HG03432 (cell line): ENCODE data around the gene GRB10.

Experiments used
- ATAC-seq: cut with Tn5 transposase; IDR thresholded peaks from one replicate; pipeline ENCODE4 v1.9.1; 2021; ENCODE audit warnings: mild to moderate bottlenecking, moderate library complexity; ENCODE audit not compliant: unreplicated experiment

The GRB10 gene

GRCh38 chr7:50803359-50804337 is 21.0 kb upstream of the GRB10 start:
- ATAC-seq: no peak

GRCh38 chr7:50801907-50802306 is 19.2 kb upstream of the GRB10 start:
- ATAC-seq: no peak

- no peak for ATAC-seq
These were observed 17.2 kb upstream of the GRB10 start for GRCh38 chr7:50799873-50800272.

GRCh38 chr7:50798126-50798525 is 15.4 kb upstream of the GRB10 start:
- ATAC-seq: no peak

- ATAC-seq: no peak
These were observed 13.1 kb upstream of the GRB10 start for GRCh38 chr7:50795831-50796230.

GRCh38 chr7:50795253-50795652 is 12.6 kb upstream of the GRB10 start:
- no peak for ATAC-seq

GRCh38 chr7:50793947-50794570 is 11.4 kb upstream of the GRB10 start:
- no peak for ATAC-seq

- ATAC-seq: no peak
These were observed 10.6 kb upstream of the GRB10 start for GRCh38 chr7:50793120-50793946.

GRCh38 chr7:50792342-50793119 is 9.8 kb upstream of the GRB10 start:
- ATAC-seq: no peak

- ATAC-seq: no peak
These were observed 9.2 kb upstream of the GRB10 start for GRCh38 chr7:50791938-50792341.

- ATAC-seq: no peak
These were observed 8.8 kb upstream of the GRB10 start for GRCh38 chr7:50791363-50791937.

- ATAC-seq: no peak
These were observed 7.7 kb upstream of the GRB10 start for GRCh38 chr7:50790381-50790780.

GRCh38 chr7:50788382-50788781 is 5.7 kb upstream of the GRB10 start:
- ATAC-seq: no peak

- no peak for ATAC-seq
These were observed 5.1 kb upstream of the GRB10 start for GRCh38 chr7:50787825-50788224.

GRCh38 chr7:50785346-50785745 is 2.6 kb upstream of the GRB10 start:
- no peak for ATAC-seq

- ATAC-seq: no peak
These were observed 1.3 kb upstream of the GRB10 start for GRCh38 chr7:50783801-50784507.

- ATAC-seq: no peak
These were observed 607 bp upstream of the GRB10 start for GRCh38 chr7:50783303-50783702.

- no peak for ATAC-seq
These were observed 1.1 kb downstream of the GRB10 start for GRCh38 chr7:50781381-50782293.

GRCh38 chr7:50780436-50780835 is 2.3 kb downstream of the GRB10 start:
- ATAC-seq: no peak
